BLaER1 (cell line): ENCODE measurements around the gene PCBP3.
"Not testable (repeated sequence)": the region's sequence is repeated elsewhere in the genome, so short reads cannot be mapped to it uniquely, and the experiment has no call there.

Experiments
- H3K27ac ChIP-seq: shearing (Covaris generic); formaldehyde crosslinking; 2 replicates; pipeline ENCODE4 v1.8.1; 2022
- H3K27me3 ChIP-seq: shearing (Covaris generic); formaldehyde crosslinking; 2 replicates; pipeline ENCODE4 v1.8.1; 2022
- H3K36me3 ChIP-seq: shearing (Covaris generic); formaldehyde crosslinking; 2 replicates; pipeline ENCODE4 v1.8.1; 2022
- H3K4me1 ChIP-seq: shearing (Covaris generic); formaldehyde crosslinking; 2 replicates; pipeline ENCODE4 v1.8.1; 2022
- H3K4me2 ChIP-seq: shearing (Covaris generic); formaldehyde crosslinking; 2 replicates; pipeline ENCODE4 v1.8.1; 2022
- H3K4me3 ChIP-seq: shearing (Covaris generic); formaldehyde crosslinking; 2 replicates; pipeline ENCODE4 v1.8.1; 2022
- H3K9ac ChIP-seq: shearing (Covaris generic); formaldehyde crosslinking; 2 replicates; pipeline ENCODE4 v1.8.1; 2022
- H3K9me3 ChIP-seq: shearing (Covaris generic); formaldehyde crosslinking; 2 replicates; pipeline ENCODE4 v1.8.1; 2022
- H4K20me1 ChIP-seq: shearing (Covaris generic); formaldehyde crosslinking; 2 replicates; pipeline ENCODE4 v1.8.1; 2022
- Cebpa-rat ChIP-seq: shearing (Covaris generic); IDR thresholded peaks from 2 replicates; pipeline ENCODE4 v1.8.1; 2022

The PCBP3 gene

DNA sequence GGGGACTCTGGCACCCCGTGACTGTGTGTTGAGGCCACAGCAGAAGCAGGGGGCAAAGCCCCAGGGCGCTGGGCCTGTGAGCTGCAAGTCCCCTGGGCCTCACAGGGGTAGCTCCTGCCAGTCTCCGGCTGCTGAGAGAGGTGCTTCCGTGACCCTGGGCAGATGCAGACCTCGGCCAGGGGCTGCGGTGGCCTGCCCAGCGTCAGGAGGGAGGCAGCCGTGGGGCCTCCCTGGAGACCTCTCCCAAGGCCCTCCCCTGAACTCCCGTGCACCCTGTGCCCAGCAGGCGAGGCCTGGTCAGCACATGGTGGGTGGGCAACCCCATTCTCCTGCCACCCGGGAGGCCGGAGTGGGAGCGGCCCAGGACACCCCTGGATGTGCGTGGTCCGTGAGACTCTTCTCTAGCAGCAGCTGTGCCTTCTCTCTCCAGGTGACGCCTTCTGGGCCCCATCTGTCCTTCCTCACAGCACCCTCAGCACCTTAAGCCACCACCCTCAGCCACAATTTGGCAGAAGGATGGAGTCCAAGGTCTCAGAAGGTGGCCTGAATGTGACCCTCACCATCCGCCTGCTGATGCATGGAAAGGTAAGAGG, 252.3 kb downstream of the PCBP3 start:
- H3K36me3 ChIP-seq, result peaks cover 48% of the 10 kb centered on the region
- no peak overlapping the region for H3K9ac ChIP-seq
- peaks cover 30% of the 10 kb centered on the region for H3K4me1 ChIP-seq
- no peaks in the 10 kb centered on the region for H3K9me3 ChIP-seq
- no peak overlapping the region for H3K4me2 ChIP-seq
- TF ChIP-seq Cebpa-rat, result no peak
- H4K20me1 ChIP-seq, result peaks cover 15% of the 10 kb centered on the region; the same call in 1 of the 2 replicates
- H3K27ac ChIP-seq, result no peak overlapping the region
- no peaks in the 10 kb centered on the region for H3K27me3 ChIP-seq
- no peak overlapping the region for H3K4me3 ChIP-seq

DNA sequence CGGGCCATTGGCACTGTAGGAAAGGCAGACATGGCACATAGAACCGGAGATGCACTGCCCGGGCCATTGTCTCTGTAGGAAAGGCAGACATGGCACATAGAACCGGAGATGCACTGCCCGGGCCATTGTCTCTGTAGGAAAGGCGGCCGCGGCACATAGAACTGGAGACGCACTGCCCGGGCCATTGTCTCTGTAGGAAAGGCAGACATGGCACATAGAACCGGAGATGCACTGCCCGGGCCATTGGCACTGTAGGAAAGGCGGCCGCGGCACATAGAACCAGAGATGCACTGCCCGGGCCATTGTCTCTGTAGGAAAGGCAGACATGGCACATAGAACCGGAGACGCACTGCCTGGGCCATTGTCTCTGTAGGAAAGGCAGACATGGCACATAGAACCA, 252.9 kb downstream of the PCBP3 start:
- not testable (repeated sequence) for H3K4me3 ChIP-seq, H3K9ac ChIP-seq, H3K27me3 ChIP-seq, H3K27ac ChIP-seq, H3K9me3 ChIP-seq, H3K4me2 ChIP-seq
- Histone ChIP-seq H4K20me1 (peaks cover 13% of the 10 kb centered on the region; the same call in 1 of the 2 replicates), H3K4me1 (peaks cover 29% of the 10 kb centered on the region), H3K36me3 (peaks cover 54% of the 10 kb centered on the region)

DNA sequence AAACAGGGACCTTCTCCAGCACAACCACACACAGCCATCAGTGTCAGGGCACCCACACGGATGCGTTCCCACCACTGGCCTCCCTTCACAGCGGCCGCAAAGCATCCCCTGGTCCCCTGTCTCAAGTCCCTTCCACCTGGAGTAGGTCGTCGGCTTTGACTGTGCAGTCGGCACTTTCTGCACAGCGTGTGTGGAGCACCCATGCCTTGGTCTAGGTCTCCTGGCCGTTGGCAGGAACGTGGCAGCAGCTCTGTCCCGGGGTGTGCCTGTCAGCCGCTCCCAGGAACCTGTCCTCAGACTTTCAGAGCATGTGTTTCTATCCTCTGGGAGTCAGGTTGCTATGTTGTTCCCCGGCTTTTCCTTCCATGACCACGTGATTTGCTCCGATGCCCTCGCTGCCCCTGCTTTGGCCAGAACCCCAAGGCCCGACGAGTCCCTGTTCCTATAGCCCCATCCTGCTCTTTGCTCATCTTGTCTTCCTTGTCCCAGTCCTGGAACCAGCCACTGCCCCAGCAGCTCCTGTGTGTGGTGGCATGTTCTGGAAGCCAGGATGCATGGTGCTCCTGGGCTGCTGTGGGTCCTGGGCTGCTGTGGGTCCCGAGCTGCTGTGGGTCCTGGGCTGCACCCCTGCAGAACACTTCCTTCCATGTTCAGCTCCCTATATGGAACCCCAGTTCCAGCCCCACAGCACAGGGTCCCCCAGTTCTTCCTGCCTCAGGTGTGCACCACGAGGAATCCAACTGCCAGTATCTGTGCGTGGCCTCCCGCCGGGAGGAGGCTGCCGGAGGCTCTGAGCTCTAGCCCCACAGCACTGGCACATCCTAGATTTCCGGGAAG, 253.9 kb downstream of the PCBP3 start:
- H3K36me3 ChIP-seq, result peaks cover 64% of the 10 kb centered on the region
- H3K4me2 ChIP-seq, result no peak overlapping the region
- H4K20me1 ChIP-seq, result peaks cover 11% of the 10 kb centered on the region; the same call in 1 of the 2 replicates
- no peak overlapping the region for H3K27ac ChIP-seq
- no peak for TF ChIP-seq Cebpa-rat
- no peak overlapping the region for H3K9ac ChIP-seq
- no peaks in the 10 kb centered on the region for H3K27me3 ChIP-seq
- H3K9me3 ChIP-seq, result no peaks in the 10 kb centered on the region
- no peak overlapping the region for H3K4me3 ChIP-seq
- peaks cover 19% of the 10 kb centered on the region for H3K4me1 ChIP-seq

DNA sequence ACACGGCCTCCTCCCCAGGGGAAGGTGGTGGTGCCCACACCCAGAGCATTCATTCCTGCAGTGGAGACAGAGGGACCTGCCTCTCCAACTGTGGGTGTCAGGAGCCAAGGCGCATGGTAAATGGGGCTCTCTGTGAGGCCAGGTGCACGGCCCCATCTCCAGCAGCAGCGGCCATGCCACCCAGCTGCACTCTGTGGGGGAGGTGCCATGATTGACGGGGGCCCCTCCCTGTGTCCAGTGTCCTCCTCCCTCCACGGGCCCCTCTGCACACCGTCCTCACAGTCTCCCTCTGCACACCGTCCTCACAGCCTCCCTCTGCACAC, 254.5 kb downstream of the PCBP3 start:
- Histone ChIP-seq H3K4me1 (peaks cover 14% of the 10 kb centered on the region), H3K9me3 (no peaks in the 10 kb centered on the region), H3K36me3 (peaks cover 70% of the 10 kb centered on the region), H3K9ac (no peak overlapping the region), H3K27ac (no peak overlapping the region), H3K27me3 (no peaks in the 10 kb centered on the region), H3K4me3 (no peak overlapping the region), H3K4me2 (no peak overlapping the region), H4K20me1 (peaks cover 11% of the 10 kb centered on the region; the same call in 1 of the 2 replicates)
- no peak for TF ChIP-seq Cebpa-rat

DNA sequence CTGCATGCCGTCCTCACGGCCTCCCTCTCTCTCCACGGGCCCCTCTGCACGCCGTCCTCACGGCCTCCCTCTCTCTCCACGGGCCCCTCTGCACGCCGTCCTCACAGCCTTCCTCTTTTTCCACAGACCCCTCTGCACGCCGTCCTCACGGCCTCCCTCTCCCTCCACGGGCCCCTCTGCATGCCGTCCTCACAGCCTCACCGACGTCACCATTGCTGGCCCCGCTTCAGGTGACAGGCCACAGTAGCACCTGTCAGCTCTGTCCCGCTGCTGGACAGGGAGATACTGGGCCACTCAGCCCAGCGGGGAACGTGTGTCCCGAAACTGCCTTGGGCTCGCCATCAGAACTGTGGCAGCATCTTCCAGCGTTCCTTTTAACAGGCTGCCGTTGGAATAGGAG, 255.3 kb downstream of the PCBP3 start:
- Histone ChIP-seq H4K20me1 (peaks cover 8% of the 10 kb centered on the region; the same call in 1 of the 2 replicates), H3K27me3 (no peaks in the 10 kb centered on the region), H3K36me3 (peaks cover 78% of the 10 kb centered on the region)

DNA sequence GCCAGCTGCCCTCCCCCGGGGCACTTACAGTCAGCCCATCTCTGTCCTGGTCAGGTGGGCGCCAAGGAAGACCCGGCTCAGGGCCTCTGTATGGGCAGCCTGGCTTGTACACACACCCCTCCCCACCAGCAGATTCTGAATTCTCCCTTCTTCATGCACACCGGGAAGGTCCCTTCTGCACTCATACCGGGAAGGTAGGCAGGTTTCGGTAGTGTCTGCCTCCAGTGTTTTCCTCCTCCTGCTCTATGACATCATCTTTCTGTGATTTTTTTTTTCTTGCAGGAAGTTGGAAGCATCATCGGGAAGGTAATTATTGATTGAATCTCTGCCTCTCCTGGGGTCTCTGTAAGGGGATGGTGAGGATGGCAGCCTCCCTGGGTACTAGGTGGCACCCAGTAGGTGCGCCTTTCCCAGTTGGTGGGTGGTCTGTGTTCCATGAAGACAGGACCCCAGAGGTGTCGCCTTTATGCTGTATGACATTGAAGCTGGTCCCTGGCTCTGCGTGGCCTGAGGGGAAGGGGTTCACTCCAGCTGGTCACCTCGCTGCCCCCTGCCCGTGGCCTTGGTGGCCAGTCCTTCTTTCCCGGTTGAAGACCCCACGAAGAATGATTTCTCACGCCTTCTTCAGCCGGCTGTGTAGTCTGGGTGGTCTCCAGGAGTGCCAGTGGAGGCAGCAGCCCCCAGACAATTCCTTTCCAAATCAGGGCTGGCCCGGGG, 255.9 kb downstream of the PCBP3 start:
- Histone ChIP-seq H3K4me2 (no peak overlapping the region), H3K4me3 (no peak overlapping the region), H3K27ac (no peak overlapping the region), H3K9ac (no peak overlapping the region), H3K36me3 (peaks cover 84% of the 10 kb centered on the region), H4K20me1 (peaks cover 1% of the 10 kb centered on the region; the same call in 1 of the 2 replicates), H3K9me3 (no peaks in the 10 kb centered on the region), H3K4me1 (no peaks in the 10 kb centered on the region), H3K27me3 (no peaks in the 10 kb centered on the region)
- no peak for TF ChIP-seq Cebpa-rat

More for the DNA sequence above, 255.3 kb downstream of the PCBP3 start:
- no peak overlapping the region for H3K4me3 ChIP-seq
- no peaks in the 10 kb centered on the region for H3K9me3 ChIP-seq
- TF ChIP-seq Cebpa-rat, result no peak
- no peak overlapping the region for H3K27ac ChIP-seq
- peaks cover 6% of the 10 kb centered on the region for H3K4me1 ChIP-seq
- no peak overlapping the region for H3K4me2 ChIP-seq
- H3K9ac ChIP-seq, result no peak overlapping the region

DNA sequence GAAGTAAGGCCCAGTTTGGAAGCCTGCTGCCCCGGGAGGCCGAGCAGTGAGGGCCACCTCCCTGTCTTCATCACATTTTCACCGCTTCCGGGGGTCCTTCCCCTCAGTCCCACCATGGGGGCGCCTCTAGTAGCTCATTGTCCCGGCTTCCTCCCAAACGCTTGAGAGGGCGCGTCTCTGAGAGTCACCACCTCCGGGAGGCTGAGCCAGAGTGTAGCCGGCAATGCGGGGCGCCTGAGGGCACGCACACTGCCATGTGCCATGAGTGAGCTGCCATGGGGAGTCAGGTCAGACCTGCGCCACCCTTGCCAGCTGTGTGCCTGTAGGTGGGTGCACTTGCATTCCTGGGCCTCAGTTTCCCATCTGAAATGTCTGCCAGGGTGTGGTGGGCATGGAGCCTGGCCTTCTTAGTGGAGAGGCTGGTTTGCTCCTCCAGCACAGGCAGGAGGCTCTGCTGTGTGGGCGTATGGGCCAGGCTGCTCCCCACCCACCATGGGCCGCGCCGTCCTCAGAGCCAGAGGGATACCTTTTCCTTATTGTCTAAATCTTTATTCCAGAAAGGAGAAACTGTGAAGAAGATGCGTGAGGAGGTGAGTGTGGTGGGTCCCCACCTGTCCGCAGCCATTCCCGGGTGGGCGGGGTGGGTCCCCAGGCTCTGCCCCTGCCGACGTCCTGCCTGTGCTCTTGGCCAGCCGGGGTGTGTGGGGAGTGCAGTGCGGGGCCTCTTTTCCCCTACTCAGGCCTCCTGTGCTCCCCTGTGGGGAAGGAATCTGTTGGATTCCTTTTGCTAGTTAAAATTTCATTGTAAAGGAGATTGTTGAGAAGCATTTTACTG, 256.7 kb downstream of the PCBP3 start:
- no peak overlapping the region for H3K4me2 ChIP-seq
- no peak overlapping the region for H3K27ac ChIP-seq
- no peaks in the 10 kb centered on the region for H3K9me3 ChIP-seq
- H3K4me1 ChIP-seq, result no peaks in the 10 kb centered on the region
- no peaks in the 10 kb centered on the region for H3K27me3 ChIP-seq
- H3K9ac ChIP-seq, result no peak overlapping the region
- TF ChIP-seq Cebpa-rat, result no peak
- no peaks in the 10 kb centered on the region for H4K20me1 ChIP-seq
- H3K4me3 ChIP-seq, result no peak overlapping the region
- H3K36me3 ChIP-seq, result peaks cover 90% of the 10 kb centered on the region

DNA sequence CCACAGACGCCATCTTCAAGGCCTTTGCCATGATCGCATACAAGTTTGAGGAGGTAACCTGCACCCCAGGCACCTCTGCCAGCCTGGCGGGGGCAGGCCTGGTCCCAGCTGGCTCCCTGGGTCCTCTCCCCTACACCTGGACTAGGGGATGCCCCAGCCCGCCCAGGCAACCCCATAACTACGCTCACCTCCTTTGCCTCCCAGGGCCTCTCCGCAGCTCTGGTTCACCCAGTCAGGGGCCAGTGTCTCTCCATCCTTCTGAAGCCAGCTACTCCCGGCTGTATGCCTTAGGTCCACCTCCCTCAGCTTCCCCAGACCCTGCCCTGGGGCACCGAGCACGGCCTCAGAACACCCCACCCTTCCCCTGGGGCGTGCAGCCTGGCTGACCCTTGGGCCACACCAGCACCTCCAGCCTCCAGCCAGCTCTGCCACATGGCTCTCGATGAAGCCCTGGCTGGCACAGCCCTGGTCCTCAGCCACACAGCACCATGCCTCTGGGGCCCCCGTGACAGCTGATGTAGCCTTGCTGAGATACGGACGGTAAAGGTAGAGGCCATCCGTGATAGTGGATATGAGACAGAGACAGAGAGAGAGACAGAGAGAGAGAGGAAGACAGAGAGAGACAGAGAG, 257.7 kb downstream of the PCBP3 start:
- TF ChIP-seq Cebpa-rat, result no peak
- H3K4me3 ChIP-seq, result no peak overlapping the region
- peaks cover 90% of the 10 kb centered on the region for H3K36me3 ChIP-seq
- H3K27me3 ChIP-seq, result no peaks in the 10 kb centered on the region
- H3K27ac ChIP-seq, result no peak overlapping the region
- H3K4me2 ChIP-seq, result no peak overlapping the region
- H3K9ac ChIP-seq, result no peak overlapping the region
- no peaks in the 10 kb centered on the region for H3K4me1 ChIP-seq
- H4K20me1 ChIP-seq, result no peaks in the 10 kb centered on the region
- H3K9me3 ChIP-seq, result no peaks in the 10 kb centered on the region
